Spinal cord (tissue), 10 donors: ENCODE results near the gene UQCRC1. TPM values are rescaled to one million over a fixed set of nuclear protein-coding genes. Genes with fewer than 3 reads are reported as not detected.
"Not testable (repeated sequence)": the region's sequence is repeated elsewhere in the genome, so short reads cannot be mapped to it uniquely, and the experiment has no call there.

Experiments used
- DNase-seq, 6 donors: peaks; one replicate each; pipeline versions ENCODE4 v3.0.0 to v3.0.0-alpha.2; 2013 to 2015; ENCODE audit warnings: low spot score in 6 of 6, low read depth in 4 of 6
- H3K27ac ChIP-seq: one replicate; pipeline ENCODE4 v1.5.1; 2013; ENCODE audit warnings: low read depth, low read length, control low read depth
- H3K27me3 ChIP-seq: one replicate; pipeline ENCODE4 v1.6.1; 2013; ENCODE audit warnings: low read length; ENCODE audit not compliant: control insufficient read depth, insufficient read depth
- H3K36me3 ChIP-seq: one replicate; pipeline ENCODE4 v1.6.1; 2013; ENCODE audit warnings: low read length; ENCODE audit not compliant: control insufficient read depth, insufficient read depth
- H3K4me1 ChIP-seq: one replicate; pipeline ENCODE4 v1.6.1; 2013; ENCODE audit warnings: low read length; ENCODE audit not compliant: control insufficient read depth, insufficient read depth
- H3K4me3 ChIP-seq: one replicate; pipeline ENCODE4 v1.5.1; 2013; ENCODE audit warnings: low read depth, low read length, control low read depth
- H3K9me3 ChIP-seq: one replicate; pipeline ENCODE4 v1.6.1; 2013; ENCODE audit warnings: low read length; ENCODE audit not compliant: control insufficient read depth, insufficient read depth
- WGBS: methylation state at CpG from one replicate; pipeline ENCODE4 v1.1.5; 2013; ENCODE audit warnings: missing lambda C conversion rate; ENCODE audit not compliant: insufficient coverage; 5-methylcytosine and 5-hydroxymethylcytosine counted together
- polyA plus RNA-seq, 2 donors: library from polyadenylated mRNA; unstranded; fragments of 120-200 nt; gene quantifications; one replicate each; pipeline ENCODE4 v1.2.1, GENCODE V29; 2013; ENCODE audit not compliant: insufficient read length in 2 of 2
- small RNA-seq: library from RNA; depleted of rRNA; stranded (forward); fragments of <200 nt; gene quantifications from one replicate; pipeline ENCODE3, GENCODE V24; 2014; ENCODE audit warnings: low replicate concordance
- total RNA-seq, 2 donors: library from RNA; depleted of rRNA in 1 of 2; stranded (reverse); fragments of 120-200 nt in 1 of 2; fragments of >200 nt in 1 of 2; gene quantifications; one replicate each; pipeline versions ENCODE4 v1.2.3 to v1.2.4, GENCODE V29; 2013 to 2014
- donor health status: healthy.

UQCRC1 gene
- total and polyA plus RNA-seq, 4 donors: 147 to 286 (median 227) TPM

DNA sequence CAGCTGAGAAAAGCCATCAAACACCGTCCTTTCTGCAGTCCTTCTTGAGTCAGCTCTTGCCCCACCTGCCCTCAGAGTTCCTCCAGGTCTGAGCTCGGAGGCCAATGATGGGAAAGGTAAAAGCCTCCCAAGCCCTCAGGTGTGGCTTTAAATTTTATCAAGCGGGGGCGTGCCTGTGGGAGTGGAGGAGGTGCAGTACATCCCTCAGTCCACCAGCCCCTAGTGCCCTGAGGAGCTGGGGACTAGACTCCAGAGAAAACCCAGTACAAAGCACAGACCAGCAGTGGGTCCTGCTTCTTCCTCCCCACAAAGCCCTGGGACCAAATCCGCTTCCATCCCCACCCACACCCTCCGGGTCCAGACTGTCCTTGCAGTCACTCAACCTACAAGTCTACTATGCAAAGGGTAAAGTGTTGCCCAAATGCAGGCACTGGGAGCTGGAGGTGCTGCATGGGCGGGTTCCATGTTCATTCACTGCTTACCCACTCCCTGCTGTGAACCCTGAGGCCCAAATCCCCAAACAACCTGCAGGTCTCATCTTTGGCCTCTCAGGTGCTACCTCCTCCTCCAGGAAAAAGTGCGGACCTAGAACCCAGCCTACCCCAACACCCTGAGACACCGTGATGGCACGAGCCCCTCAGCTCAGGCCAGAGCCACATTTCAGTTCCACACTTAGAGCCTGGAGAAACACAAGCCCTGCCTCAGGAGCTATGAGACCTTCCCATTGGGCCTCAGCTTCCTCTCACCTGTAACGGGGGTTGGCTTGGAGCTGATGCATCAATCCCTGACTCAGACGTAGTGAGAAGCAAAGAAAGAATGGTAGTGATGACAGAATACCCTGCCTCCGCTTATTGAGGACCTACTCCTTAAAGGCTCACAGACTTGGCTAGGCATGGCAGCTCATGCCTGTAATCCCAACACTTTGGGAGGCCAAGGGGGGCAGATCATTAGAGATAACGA is 55.3 kb downstream of the UQCRC1 start:
- 97% methylated on average over 10 of the region's 14 CpGs for WGBS
- DNase-seq: no peak
- no peak overlapping the region for H3K27ac ChIP-seq
- H3K4me3 ChIP-seq: no peak overlapping the region
- peaks cover 29% of the 10 kb centered on the region for H3K36me3 ChIP-seq
- no peaks in the 10 kb centered on the region for H3K9me3 ChIP-seq
- H3K27me3 ChIP-seq: no peaks in the 10 kb centered on the region
- H3K4me1 ChIP-seq: peaks cover 28% of the 10 kb centered on the region

- 96% methylated on average over 2 of the region's 5 CpGs for WGBS
- DNase-seq: no peak
- Histone ChIP-seq H3K36me3 (peaks cover 34% of the 10 kb centered on the region), H3K27me3 (no peaks in the 10 kb centered on the region), H3K4me3 (no peak overlapping the region), H3K27ac (no peak overlapping the region), H3K9me3 (no peaks in the 10 kb centered on the region), H3K4me1 (peaks cover 32% of the 10 kb centered on the region)
Measured at GRCh38 chr3:48553361-48553760, 56.1 kb downstream of the UQCRC1 start.

DNA sequence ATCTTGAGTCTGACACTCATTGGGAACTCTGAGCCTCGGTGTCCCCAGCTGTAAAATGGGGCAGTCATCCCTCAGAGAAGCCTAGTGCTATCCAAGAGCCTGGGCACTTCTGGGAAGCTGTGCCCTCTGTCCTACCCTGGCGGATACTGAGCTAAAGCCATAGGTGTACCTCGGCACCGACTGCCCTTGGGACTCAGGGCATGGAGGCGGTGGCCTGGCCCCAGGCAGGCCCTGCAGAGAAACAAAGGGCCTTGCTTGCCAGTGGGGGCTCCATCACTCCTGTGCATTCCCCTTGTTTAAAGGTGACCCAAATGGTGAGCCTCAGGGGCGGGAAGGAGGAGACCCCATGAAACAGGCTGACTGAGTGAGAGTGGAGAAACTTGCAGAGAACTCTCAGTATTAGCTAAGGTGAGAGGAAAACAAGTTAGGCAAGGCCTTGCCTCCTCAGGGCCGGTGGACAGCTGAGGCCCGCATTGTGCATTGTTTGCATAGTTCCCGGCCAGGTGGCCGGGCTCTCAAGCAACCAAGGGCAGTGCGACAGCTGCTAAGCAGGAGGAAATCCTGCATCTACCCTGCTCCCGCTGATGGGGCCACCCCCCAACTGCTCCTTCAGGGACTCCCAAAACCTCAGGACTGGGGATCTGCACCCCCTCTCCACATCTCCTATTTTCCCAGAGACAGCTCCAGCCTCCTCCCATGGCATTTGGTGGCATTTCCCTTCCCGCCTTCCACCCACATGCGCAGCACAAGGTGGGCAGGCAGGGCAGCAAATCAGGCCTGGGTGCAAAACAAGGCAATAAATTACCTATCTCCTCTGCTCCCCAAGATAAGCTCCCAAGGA is 57.1 kb downstream of the UQCRC1 start:
- no peaks in the 10 kb centered on the region for H3K9me3 ChIP-seq
- no peak overlapping the region for H3K27ac ChIP-seq
- DNase-seq: no peak
- no peak overlapping the region for H3K4me3 ChIP-seq
- H3K4me1 ChIP-seq: peaks cover 23% of the 10 kb centered on the region
- H3K36me3 ChIP-seq: peaks cover 43% of the 10 kb centered on the region
- WGBS: 81% methylated on average over 13 of the region's 14 CpGs
- no peaks in the 10 kb centered on the region for H3K27me3 ChIP-seq

- Histone ChIP-seq H3K4me1 (peaks cover 19% of the 10 kb centered on the region), H3K36me3 (peaks cover 49% of the 10 kb centered on the region)
- H3K27me3 ChIP-seq, DNase-seq, H3K4me3 ChIP-seq, H3K9me3 ChIP-seq, H3K27ac ChIP-seq: not testable (repeated sequence)
- WGBS: 94% methylated on average over 5 of the region's 7 CpGs
Measured at GRCh38 chr3:48551651-48552050, 57.8 kb downstream of the UQCRC1 start.

Small RNAs within 50 kb of the gene (small RNA-seq; reads per million reads assigned to genes)
- gene MIR6823: not detected

Other genes with a start within 250 kb of the UQCRC1 start
- gene FBXW12, start 237.4 kb downstream of the UQCRC1 start, total RNA-seq: under 1 TPM; 0.61 to 0.99 TPM
- 1 to 10 TPM in 1 of 2 donors, under 1 TPM in 1; 0.54 to 1.5 TPM for gene FBXW12, start 237.4 kb downstream of the UQCRC1 start, polyA plus RNA-seq
- 10 to 100 TPM; 37.6 to 70.9 TPM for gene PLXNB1, start 179.6 kb downstream of the UQCRC1 start, total RNA-seq
- gene PLXNB1, start 179.6 kb downstream of the UQCRC1 start, polyA plus RNA-seq: 100 to 1,000 TPM; 123 to 133 TPM
- 10 to 100 TPM; 10.9 to 24.6 TPM for gene CCDC51, start 169.5 kb downstream of the UQCRC1 start, total RNA-seq
- 10 to 100 TPM; 18.4 to 19.5 TPM for gene CCDC51, start 169.5 kb downstream of the UQCRC1 start, polyA plus RNA-seq
- gene TMA7, start 169.4 kb downstream of the UQCRC1 start, total RNA-seq: 100 to 1,000 TPM; 120 to 435 TPM
- 100 to 1,000 TPM; 326 to 336 TPM for gene TMA7, start 169.4 kb downstream of the UQCRC1 start, polyA plus RNA-seq
- 1 to 10 TPM; 5.5 to 7.9 TPM for gene ATRIP, start 162.9 kb downstream of the UQCRC1 start, total RNA-seq
- 10 to 100 TPM; 11.2 to 12.8 TPM for gene ATRIP, start 162.9 kb downstream of the UQCRC1 start, polyA plus RNA-seq
- gene SHISA5, start 105.5 kb downstream of the UQCRC1 start, total RNA-seq: 100 to 1,000 TPM in 1 of 2 donors, 10 to 100 TPM in 1; 40.9 to 119 TPM
- 100 to 1,000 TPM; 120 to 123 TPM for gene SHISA5, start 105.5 kb downstream of the UQCRC1 start, polyA plus RNA-seq
- 10 to 100 TPM; 13.2 to 15.3 TPM for gene PFKFB4, start 52.8 kb downstream of the UQCRC1 start, total RNA-seq
- 10 to 100 TPM; 14.1 to 18.3 TPM for gene PFKFB4, start 52.8 kb downstream of the UQCRC1 start, polyA plus RNA-seq
- under 1 TPM in 1 of 2 donors, not detected in 1; 0.77 TPM for gene UCN2, start 45.9 kb downstream of the UQCRC1 start, total RNA-seq
- gene UCN2, start 45.9 kb downstream of the UQCRC1 start, polyA plus RNA-seq: under 1 TPM; 0.29 to 0.32 TPM
- 10 to 100 TPM in 1 of 2 donors, 1 to 10 TPM in 1; 8.4 to 28.6 TPM for gene COL7A1, start 14.3 kb downstream of the UQCRC1 start, total RNA-seq
- gene COL7A1, start 14.3 kb downstream of the UQCRC1 start, polyA plus RNA-seq: 10 to 100 TPM; 21.4 to 30.9 TPM
- gene TMEM89, start 12.1 kb upstream of the UQCRC1 start, total RNA-seq: under 1 TPM in 1 of 2 donors, not detected in 1; 0.22 TPM
- gene TMEM89, start 12.1 kb upstream of the UQCRC1 start, polyA plus RNA-seq: under 1 TPM in 1 of 2 donors, not detected in 1; 0.24 TPM
- 10 to 100 TPM; 11.7 to 27.5 TPM for gene SLC26A6, start 25.8 kb upstream of the UQCRC1 start, total RNA-seq
- gene SLC26A6, start 25.8 kb upstream of the UQCRC1 start, polyA plus RNA-seq: 10 to 100 TPM; 17.8 to 25.6 TPM
- 10 to 100 TPM in 1 of 2 donors, 1 to 10 TPM in 1; 6.0 to 10.3 TPM for gene CELSR3, start 53.2 kb upstream of the UQCRC1 start, total RNA-seq
- gene CELSR3, start 53.2 kb upstream of the UQCRC1 start, polyA plus RNA-seq: 10 to 100 TPM; 25.7 to 26.1 TPM
- gene NCKIPSD, start 76.3 kb upstream of the UQCRC1 start, total RNA-seq: 10 to 100 TPM; 13.1 to 17.9 TPM
- 10 to 100 TPM; 18.6 to 25.7 TPM for gene NCKIPSD, start 76.3 kb upstream of the UQCRC1 start, polyA plus RNA-seq
- 100 to 1,000 TPM in 1 of 2 donors, 10 to 100 TPM in 1; 67.0 to 113 TPM for gene IP6K2, start 107.6 kb upstream of the UQCRC1 start, total RNA-seq
- gene IP6K2, start 107.6 kb upstream of the UQCRC1 start, polyA plus RNA-seq: 100 to 1,000 TPM; 183 to 202 TPM
- 10 to 100 TPM; 29.2 to 40.3 TPM for gene PRKAR2A, start 238.2 kb upstream of the UQCRC1 start, total RNA-seq
- gene PRKAR2A, start 238.2 kb upstream of the UQCRC1 start, polyA plus RNA-seq: 10 to 100 TPM; 32.3 to 36.5 TPM